ENCODE results near the gene GUCY2D.

GUCY2D gene

GRCh38 chr17:8007836-8008235 is 5.4 kb downstream of the GUCY2D start:
- in situ Hi-C loops (cut with MboI; ENCODE audit: low sequenced_read_pairs, unreplicated experiment) = no loop called here

GRCh38 chr17:8012045-8012580 is 9.7 kb downstream of the GUCY2D start:
- no peak for TF ChIP-seq CTCF (IDR thresholded peaks at IDR 0.05; ENCODE audit: borderline replicate concordance, control extremely low read depth, extremely low read depth, insufficient read depth, missing control alignments)
- no peak for DNase-seq (ENCODE audit: low spot score)
- in situ Hi-C loops (cut with MboI; ENCODE audit: low sequenced_read_pairs, unreplicated experiment) = no loop called here

More at GRCh38 chr17:8007836-8008235, 5.4 kb downstream of the GUCY2D start:
- no peak for TF ChIP-seq CTCF (IDR thresholded peaks at IDR 0.05; ENCODE audit: borderline replicate concordance, control extremely low read depth, extremely low read depth, insufficient read depth, missing control alignments)
- no peak for DNase-seq (ENCODE audit: low spot score)

GRCh38 chr17:8012996-8013640 is 10.7 kb downstream of the GUCY2D start:
- TF ChIP-seq CTCF (IDR thresholded peaks at IDR 0.05; ENCODE audit: borderline replicate concordance, control extremely low read depth, extremely low read depth, insufficient read depth, missing control alignments) = no peak
- in situ Hi-C loops (cut with MboI; ENCODE audit: low sequenced_read_pairs, unreplicated experiment) = no loop called here
- DNase-seq (ENCODE audit: low spot score) = no peak

GRCh38 chr17:8013731-8014557 is 11.5 kb downstream of the GUCY2D start:
- in situ Hi-C loops (cut with MboI; ENCODE audit: low sequenced_read_pairs, unreplicated experiment) = no loop called here
- no peak for DNase-seq (ENCODE audit: low spot score)
- TF ChIP-seq CTCF (IDR thresholded peaks at IDR 0.05; ENCODE audit: borderline replicate concordance, control extremely low read depth, extremely low read depth, insufficient read depth, missing control alignments) = no peak

GRCh38 chr17:8014558-8014850 is 12.1 kb downstream of the GUCY2D start:
- TF ChIP-seq CTCF (IDR thresholded peaks at IDR 0.05; ENCODE audit: borderline replicate concordance, control extremely low read depth, extremely low read depth, insufficient read depth, missing control alignments) = no peak
- no peak for DNase-seq (ENCODE audit: low spot score)
- in situ Hi-C loops (cut with MboI; ENCODE audit: low sequenced_read_pairs, unreplicated experiment) = no loop called here

- no peak for DNase-seq (ENCODE audit: low spot score)
- in situ Hi-C loops (cut with MboI; ENCODE audit: low sequenced_read_pairs, unreplicated experiment) = no loop called here
- TF ChIP-seq CTCF (IDR thresholded peaks at IDR 0.05; ENCODE audit: borderline replicate concordance, control extremely low read depth, extremely low read depth, insufficient read depth, missing control alignments) = no peak
Observed at GRCh38 chr17:8015236-8015956, 13.0 kb downstream of the GUCY2D start.
